ENCODE measurements around the gene SPATA25. TPM values are rescaled to one million over a fixed set of nuclear protein-coding genes. Genes with fewer than 3 reads are reported as not detected.
"Not testable (repeated sequence)": the region's sequence is repeated elsewhere in the genome, so short reads cannot be mapped to it uniquely, and the experiment has no call there.

The SPATA25 gene
- total RNA-seq, 4 donors from 2014 or later, result 5.8 to 35.2 (median 19.5) TPM

DNA sequence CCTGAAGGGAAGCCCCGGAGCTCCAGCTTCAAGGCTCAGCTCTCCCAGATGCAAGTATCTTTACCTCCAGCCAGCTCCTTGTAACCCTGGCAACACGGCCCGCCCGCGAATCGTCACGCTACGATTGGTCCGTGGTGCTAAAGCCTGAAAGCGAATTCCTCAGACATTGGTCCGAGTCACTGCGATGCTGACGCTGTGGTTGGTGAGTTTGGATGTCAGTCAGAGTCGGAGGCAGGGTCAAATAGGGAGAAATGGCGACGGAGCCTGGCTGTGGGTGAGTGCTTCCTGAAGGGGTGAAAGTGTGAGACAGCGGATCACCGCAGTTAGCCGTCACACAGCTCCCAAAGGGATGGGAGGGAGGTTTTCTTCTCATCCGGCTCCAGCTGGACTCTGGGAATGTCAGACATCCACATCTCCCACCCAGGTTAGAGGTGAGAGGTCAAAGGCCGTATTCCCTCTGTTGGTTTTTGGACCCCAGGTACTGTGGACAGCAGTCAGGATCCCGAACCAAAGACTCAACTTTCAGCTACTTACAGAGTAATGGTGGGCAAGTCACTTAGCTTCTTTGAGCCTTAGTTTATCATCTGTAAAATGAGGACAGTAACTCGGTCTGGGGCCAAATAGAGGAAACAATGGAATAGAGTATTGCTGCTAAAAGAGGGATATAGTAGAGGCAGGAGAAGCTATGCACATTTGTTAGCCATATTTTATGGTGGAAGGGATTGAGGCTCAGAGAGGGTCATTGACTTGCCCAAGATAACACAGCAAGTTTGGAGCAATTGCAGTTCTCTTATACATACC, 6.2 kb downstream of the SPATA25 start, which contains the start of gene ZSWIM1:
Gene ZSWIM1 (plus strand): TSS at position 240 of the 801 bp plus-strand sequence. CDS start 1,366 bp downstream, outside the sequence.
- Histone ChIP-seq H3K4me1 (peaks cover 0 to 35% (median 3%) of the 10 kb centered on the region in 4 donors), H3K27me3 (no peaks in the 10 kb centered on the region), H3K36me3 (peaks cover 0 to 42% (median 0%) of the 10 kb centered on the region in 3 donors), H3K9me3 (no peaks in the 10 kb centered on the region), H3K27ac (peak within 1 kb of the TSS; percentile 74 to 89 (median 78)), H3K4me3 (peak within 1 kb of the TSS; percentile 49 to 70 (median 54))
- no peak for TF ChIP-seq CTCF (IDR thresholded peaks at IDR 0.05)
- TF ChIP-seq POLR2A (IDR thresholded peaks at IDR 0.05), result peak; percentile 41 to 58
- DNase-seq, result peak; percentile 99 to 100 (median 100)

DNA sequence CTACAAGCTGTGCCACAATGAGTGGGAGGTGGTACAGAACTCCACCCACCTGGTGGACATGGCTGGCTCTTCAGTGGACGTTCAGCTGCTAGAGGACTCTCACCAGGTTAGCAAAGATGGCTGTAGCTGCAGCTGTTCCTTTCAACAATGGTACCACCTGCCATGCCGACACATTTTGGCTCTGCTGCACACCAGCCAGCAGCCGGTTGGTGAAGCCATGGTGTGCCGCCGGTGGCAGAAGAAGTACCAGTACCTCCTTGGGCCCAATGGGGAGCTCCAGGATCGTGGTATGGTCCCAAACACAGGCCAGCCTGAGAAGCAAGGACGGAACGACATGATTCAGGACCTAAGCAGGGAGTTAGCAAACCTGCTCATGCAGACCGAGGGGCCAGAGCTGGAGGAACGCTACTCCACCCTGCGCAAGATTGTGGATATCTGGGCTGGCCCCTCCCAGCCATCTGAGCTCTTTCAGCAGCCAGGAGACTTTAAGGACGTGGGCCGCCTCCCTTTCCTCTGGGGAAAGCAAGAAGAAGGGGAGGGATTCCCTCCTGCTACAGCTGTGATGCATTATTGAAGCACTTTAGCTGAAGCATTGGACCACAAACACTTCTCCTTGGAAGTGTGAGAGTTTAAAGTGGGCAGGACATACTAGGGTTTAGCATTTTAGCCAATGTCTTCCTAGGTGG, 9.2 kb downstream of the SPATA25 start:
- H3K27me3 ChIP-seq, result no peaks in the 10 kb centered on the region
- no peaks in the 10 kb centered on the region for H3K9me3 ChIP-seq
- TF ChIP-seq POLR2A (IDR thresholded peaks at IDR 0.05) (no peak), CTCF (IDR thresholded peaks at IDR 0.05) (no peak)
- H3K27ac ChIP-seq, result no peak overlapping the region
- peaks cover 0 to 19% (median 3%) of the 10 kb centered on the region in 4 donors for H3K4me1 ChIP-seq
- peaks cover 0 to 23% (median 0%) of the 10 kb centered on the region in 3 donors for H3K36me3 ChIP-seq
- no peak overlapping the region for H3K4me3 ChIP-seq
- no peak for DNase-seq

DNA sequence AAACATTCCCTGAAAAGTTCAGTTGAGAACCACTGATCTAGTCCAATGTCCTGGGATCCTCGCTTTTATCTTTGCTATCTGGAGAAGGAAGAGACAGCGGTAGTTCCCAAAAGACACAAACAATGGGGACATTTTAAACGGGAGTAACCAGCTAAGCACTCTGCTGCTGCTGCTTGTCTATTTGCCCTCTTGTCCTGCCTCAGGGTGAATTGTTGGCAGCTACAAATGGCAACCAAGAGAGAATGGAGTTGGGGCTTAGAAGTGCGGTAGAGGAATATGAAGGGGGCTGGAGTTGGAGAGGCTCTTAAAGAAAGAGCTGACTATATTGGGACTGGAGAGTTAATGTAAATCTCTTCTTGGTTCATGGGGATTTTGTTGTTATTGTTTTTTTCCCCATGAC, 12.8 kb downstream of the SPATA25 start:
- DNase-seq, result no peak
- TF ChIP-seq POLR2A (IDR thresholded peaks at IDR 0.05) (no peak), CTCF (IDR thresholded peaks at IDR 0.05) (no peak)
- Histone ChIP-seq H3K4me1 (no peaks in the 10 kb centered on the region), H3K27ac (no peak overlapping the region), H3K4me3 (no peak overlapping the region), H3K9me3 (no peaks in the 10 kb centered on the region), H3K36me3 (peaks cover 0 to 18% (median 0%) of the 10 kb centered on the region in 3 donors), H3K27me3 (no peaks in the 10 kb centered on the region)

DNA sequence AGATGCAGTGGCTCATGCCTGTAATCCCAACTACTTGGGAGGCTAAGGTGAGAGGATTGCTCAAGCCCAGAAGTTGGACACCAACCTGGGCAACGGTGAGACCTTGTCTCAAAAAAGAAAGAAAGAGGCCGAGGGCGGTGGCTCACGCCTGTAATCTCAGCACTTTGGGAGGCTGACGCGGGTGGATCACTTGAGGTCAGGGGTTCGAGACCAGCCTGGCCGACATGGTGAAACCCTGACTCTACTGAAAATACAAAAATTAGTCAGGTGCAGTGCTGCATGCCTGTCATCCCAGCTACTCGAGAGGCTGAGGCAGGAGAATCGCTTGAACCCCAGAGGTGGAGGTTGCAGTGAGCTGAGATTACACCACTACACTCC, 13.3 kb downstream of the SPATA25 start:
- not testable (repeated sequence) for H3K27ac ChIP-seq, H3K4me1 ChIP-seq, H3K27me3 ChIP-seq, H3K9me3 ChIP-seq, H3K4me3 ChIP-seq, DNase-seq
- peaks cover 0 to 18% (median 0%) of the 10 kb centered on the region in 3 donors for H3K36me3 ChIP-seq

GRCh38 chr20:45873409-45874103, 13.9 kb downstream of the SPATA25 start:
- Histone ChIP-seq H3K4me1 (no peaks in the 10 kb centered on the region), H3K9me3 (no peaks in the 10 kb centered on the region), H3K36me3 (peaks cover 0 to 18% (median 0%) of the 10 kb centered on the region in 3 donors), H3K4me3 (no peak overlapping the region), H3K27ac (no peak overlapping the region), H3K27me3 (no peaks in the 10 kb centered on the region)
- DNase-seq, result no peak
- TF ChIP-seq CTCF (IDR thresholded peaks at IDR 0.05), result no peak
- no peak for TF ChIP-seq POLR2A (IDR thresholded peaks at IDR 0.05)
